Activated gamma-delta T cell treated with Interleukin-2 at 50 U/mL for 16 hours (primary cell): ENCODE results near the gene PDS5B.
"Not testable (repeated sequence)": the region's sequence is repeated elsewhere in the genome, so short reads cannot be mapped to it uniquely, and the experiment has no call there.

Source experiments
- DNase-seq: peaks from one replicate; pipeline ENCODE4 v3.0.0-alpha.2; 2020

The PDS5B gene

GRCh38 chr13:32586080-32586900 is at the start of gene PDS5B:
Gene PDS5B, plus strand, starts transcription at chr13:32586452. Its CDS starts 62,321 bp downstream, at chr13:32648773.
- DNase-seq: peak; percentile 93

GRCh38 chr13:32537580-32538142 is 48.6 kb upstream of the PDS5B start:
- DNase-seq: peak; percentile 24

GRCh38 chr13:32538143-32538620 is 48.1 kb upstream of the PDS5B start:
- DNase-seq: no peak

GRCh38 chr13:32538621-32539246 is 47.5 kb upstream of the PDS5B start, which contains the start of gene N4BP2L2:
Gene N4BP2L2, minus strand, starts transcription at chr13:32538795. Its CDS starts 1,768 bp downstream, at chr13:32537027.
- DNase-seq: peak; percentile 86

GRCh38 chr13:32542221-32542620 is 44.0 kb upstream of the PDS5B start:
- no peak for DNase-seq

- no peak for DNase-seq
Observed at GRCh38 chr13:32545083-32545482, 41.2 kb upstream of the PDS5B start.

GRCh38 chr13:32548837-32549236 is 37.4 kb upstream of the PDS5B start:
- no peak for DNase-seq

GRCh38 chr13:32549788-32550187 is 36.5 kb upstream of the PDS5B start:
- no peak for DNase-seq

- no peak for DNase-seq
Observed at GRCh38 chr13:32553720-32554119, 32.5 kb upstream of the PDS5B start.

GRCh38 chr13:32555613-32556012 is 30.6 kb upstream of the PDS5B start:
- DNase-seq: no peak

GRCh38 chr13:32560842-32561241 is 25.4 kb upstream of the PDS5B start:
- not testable (repeated sequence) for DNase-seq

GRCh38 chr13:32575687-32576086 is 10.6 kb upstream of the PDS5B start:
- not testable (repeated sequence) for DNase-seq

- no peak for DNase-seq
Observed at GRCh38 chr13:32577032-32577431, 9.2 kb upstream of the PDS5B start.

- no peak for DNase-seq
Observed at GRCh38 chr13:32581177-32581786, 5.0 kb upstream of the PDS5B start.

GRCh38 chr13:32582281-32582680 is 4.0 kb upstream of the PDS5B start:
- no peak for DNase-seq

GRCh38 chr13:32582991-32583390 is 3.3 kb upstream of the PDS5B start:
- no peak for DNase-seq

- DNase-seq: peak; percentile 6
Observed at GRCh38 chr13:32585550-32586079, 637 bp upstream of the PDS5B start.

GRCh38 chr13:32587011-32587810 is 959 bp downstream of the PDS5B start:
- peak; percentile 40 for DNase-seq

- no peak for DNase-seq
Observed at GRCh38 chr13:32587811-32588170, 1.5 kb downstream of the PDS5B start.

- no peak for DNase-seq
Observed at GRCh38 chr13:32588736-32589135, 2.5 kb downstream of the PDS5B start.

GRCh38 chr13:32589471-32589870 is 3.2 kb downstream of the PDS5B start:
- DNase-seq: no peak

GRCh38 chr13:32590266-32590665 is 4.0 kb downstream of the PDS5B start:
- no peak for DNase-seq
